Activated CD4-positive, CD25-positive, alpha-beta regulatory T cell treated with anti-CD3 and anti-CD28 coated beads, Interleukin-2, amount 50 U/mL, for 72 hours (primary cell): ENCODE results near the gene CCDC107.
A peak's percentile ranks its signal among the peaks of the same experiment; 100 is the strongest.
"Not testable (repeated sequence)": the region's sequence is repeated elsewhere in the genome, so short reads cannot be mapped to it uniquely, and the experiment has no call there.

ENCODE experiments used
- DNase-seq: peaks from one replicate; pipeline ENCODE4 v3.0.0; 2021

The CCDC107 gene

DNA sequence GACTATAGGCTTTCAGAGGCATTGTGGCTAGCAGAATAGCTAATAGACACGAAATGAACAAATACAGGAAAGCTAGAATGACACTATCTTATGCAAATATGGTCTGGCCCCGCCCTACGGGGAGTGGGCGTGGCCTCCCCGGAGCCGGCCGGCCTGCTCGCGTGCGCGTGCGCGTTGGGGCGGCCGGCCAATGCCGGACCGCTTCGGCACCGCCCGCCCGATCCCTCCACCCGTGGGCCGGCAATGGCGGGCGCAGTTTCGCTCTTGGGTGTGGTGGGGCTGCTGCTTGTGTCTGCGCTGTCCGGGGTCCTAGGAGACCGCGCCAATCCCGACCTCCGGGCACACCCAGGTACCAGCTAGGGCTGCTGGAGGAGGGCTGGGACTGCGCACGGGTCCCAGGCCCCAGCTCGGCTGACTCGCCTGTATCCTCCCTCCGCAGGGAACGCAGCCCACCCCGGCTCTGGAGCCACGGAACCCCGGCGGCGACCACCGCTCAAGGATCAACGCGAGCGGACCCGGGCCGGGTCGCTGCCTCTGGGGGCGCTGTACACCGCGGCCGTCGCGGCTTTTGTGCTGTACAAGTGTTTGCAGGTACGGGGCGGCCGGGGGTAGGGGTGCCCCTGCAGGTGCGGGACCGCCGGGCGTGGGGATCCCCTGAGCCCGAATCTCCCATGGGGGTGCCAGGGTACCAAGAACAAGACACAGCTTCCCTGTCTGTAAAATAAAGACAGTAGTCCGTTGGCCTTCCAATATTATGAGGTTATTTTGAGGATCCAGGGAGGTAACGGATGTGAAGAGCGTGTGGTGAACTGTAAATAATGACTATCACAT is at the start of gene CCDC107:
TSS of gene CCDC107 (plus strand) at position 156 of the 831 bp plus-strand sequence. CDS start at position 244, 88 bp downstream.
- peak; percentile 90 for DNase-seq

DNA sequence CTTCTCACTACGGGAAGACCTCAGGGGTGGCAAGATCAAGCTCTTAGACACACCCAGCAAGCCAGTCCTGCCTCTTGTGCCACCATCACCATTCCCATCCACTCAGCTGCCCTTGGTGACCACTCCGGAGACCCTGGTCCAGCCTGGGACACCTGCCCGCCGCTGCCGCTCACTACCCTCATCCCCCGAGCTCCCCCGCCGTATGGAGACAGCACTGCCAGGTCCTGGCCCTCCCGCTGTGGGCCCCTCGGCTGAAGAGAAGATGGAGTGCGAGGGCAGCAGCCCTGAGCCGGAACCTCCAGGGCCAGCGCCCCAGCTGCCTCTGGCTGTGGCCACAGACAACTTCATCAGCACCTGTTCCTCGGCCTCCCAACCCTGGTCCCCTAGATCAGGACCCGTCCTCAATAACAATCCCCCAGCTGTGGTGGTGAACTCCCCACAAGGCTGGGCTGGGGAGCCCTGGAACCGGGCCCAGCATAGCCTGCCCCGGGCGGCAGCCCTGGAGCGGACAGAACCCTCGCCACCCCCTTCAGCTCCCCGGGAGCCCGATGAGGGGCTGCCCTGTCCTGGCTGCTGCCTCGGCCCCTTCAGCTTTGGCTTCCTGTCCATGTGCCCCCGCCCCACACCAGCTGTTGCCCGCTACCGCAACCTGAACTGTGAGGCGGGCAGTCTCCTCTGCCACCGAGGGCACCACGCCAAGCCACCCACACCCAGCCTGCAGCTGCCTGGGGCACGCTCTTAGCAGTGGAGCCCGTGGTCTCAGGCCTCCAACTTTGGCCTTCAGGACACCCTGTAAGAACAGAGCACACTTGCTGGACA is 48.9 kb upstream of the CCDC107 start:
- DNase-seq = no peak

GRCh38 chr9:35609820-35610163 is 48.3 kb upstream of the CCDC107 start:
- DNase-seq = no peak

DNA sequence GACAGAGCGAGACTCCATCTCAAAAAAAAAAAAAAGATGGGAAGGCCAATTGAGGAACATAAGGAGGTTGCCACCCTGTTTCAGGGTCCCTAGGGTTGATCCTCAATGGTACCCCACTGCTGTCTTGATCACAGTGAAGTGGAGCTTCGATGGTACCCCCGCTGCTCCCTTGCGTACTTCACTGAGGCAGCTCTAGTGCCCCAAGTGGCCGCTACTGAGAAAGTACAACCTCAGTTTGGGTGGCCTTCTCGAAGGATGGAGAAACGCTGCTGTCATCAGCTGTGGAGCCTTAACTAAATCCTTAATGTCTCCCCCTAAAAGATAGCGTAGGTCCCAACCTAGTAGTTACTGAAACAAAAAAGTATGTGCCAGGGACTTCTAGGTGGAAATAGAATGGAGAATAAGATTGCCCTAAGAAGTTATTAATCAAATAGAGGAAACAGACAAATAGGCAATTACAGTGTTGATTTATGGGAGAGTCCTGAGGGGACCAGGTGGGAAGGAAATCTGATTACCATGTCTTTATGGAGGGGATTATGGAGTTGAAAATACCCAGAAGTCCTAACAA is 46.8 kb upstream of the CCDC107 start:
- DNase-seq = no peak

DNA sequence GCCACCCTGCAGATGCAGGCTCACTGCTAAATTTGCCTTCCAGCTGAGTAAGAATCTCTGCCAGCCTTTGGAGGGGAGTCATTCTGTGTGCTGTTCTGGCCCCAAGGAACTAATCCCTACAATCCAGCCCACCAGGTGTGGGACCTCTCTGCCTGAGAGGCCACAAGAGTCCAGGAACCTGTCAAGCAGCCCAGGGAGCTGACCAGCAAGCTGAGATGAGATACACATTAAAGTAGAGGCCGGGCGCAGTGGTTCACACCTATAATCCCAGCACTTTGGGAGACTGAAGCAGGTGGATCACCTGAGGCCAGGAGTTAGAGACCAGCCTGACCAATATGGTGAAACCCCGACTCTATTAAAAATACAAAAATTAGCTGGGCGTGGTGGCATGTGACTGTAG is 46.0 kb upstream of the CCDC107 start:
- not testable (repeated sequence) for DNase-seq

DNA sequence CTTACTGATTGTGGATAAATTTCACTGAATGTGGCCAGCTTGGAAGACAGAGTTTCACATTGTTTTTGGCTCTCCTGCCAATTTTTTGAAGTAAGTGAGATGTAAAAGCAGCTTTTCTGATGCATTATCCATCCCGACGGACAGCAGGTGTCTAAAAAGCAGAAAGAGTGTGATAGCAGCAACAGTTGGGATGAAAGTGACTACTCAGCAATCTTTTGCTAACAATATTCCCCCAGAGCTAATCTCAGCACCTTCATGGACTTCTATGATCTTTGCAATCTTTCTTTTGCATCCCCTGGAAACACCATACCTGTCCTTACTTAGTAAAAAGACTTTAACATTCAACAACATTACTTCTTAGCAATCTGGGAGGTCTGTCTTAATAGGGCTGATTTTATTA is 45.2 kb upstream of the CCDC107 start:
- DNase-seq = no peak

GRCh38 chr9:35615981-35616680 is 42.0 kb upstream of the CCDC107 start:
- DNase-seq = no peak

GRCh38 chr9:35616681-35617459 is 41.2 kb upstream of the CCDC107 start:
- DNase-seq = peak; percentile 72

DNA sequence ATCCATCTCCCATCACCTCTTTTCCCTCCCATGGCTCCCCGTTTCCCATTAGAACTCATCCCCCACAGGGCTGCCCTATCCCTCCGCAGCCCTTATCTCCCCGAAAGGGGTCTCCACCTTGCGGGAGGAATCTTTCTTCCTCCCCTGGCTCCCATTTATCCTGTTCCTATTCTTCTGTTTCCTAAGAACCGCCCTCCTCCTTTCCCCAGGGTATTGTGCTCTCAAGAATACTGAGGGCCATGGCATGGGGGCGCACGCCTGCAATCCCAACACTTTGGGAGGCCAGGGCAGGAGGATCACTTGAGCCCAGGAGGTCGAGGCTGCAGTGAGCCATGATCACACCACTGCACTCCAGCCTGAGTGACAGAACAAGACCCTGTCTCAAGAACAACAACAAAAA is 40.5 kb upstream of the CCDC107 start:
- no peak for DNase-seq

- no peak for DNase-seq
Measured at GRCh38 chr9:35618325-35618727, 39.8 kb upstream of the CCDC107 start, which contains the start of gene CD72. TSS of gene CD72 (minus strand) at chr9:35618413. CDS start at chr9:35618303, 110 bp downstream.

DNA sequence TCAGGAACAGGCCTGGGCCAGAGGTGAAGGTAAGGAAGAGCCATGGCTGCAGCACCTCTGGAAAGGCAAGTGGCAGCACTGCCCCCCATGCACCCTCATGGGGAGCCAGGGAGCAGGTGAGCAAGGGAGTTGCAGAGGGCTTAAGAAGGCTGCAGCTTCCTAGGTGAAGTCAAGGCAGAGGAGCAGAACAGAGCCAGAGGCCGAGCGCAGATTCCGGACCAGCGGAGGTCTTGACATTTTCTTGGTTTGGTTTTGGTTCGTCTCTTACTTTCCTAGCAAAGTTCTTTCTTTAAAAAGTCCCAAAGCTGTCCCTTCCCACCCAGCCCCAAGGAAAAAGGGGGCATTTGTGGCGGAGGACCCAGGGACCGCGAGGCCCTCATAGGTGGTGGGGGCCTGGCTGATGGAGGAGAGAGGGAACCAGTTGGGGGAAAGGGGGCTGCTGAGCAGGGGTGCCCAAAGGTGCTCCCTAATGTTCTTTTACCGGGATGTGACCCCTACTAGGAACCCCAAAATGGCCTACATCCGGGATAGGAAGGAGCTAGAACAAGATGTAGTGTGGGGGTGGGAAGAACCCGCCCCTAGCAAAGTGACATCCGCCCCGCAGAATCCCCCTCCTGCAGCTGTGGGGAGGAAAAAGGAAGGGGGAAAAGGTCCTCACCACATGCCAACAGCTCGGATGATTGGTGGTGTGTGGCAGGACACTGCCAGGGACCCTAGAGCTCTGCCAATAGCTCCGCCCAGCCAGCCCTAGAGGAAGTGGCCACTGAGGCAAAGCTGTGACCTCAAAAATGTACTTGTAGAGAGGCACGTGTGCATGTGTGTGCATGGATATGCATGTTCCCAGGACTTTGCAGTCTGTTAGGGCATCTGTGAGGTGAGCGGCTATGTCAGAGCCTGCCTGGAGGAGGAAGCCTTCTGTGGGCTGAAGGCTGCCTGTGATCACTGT is 39.0 kb upstream of the CCDC107 start:
- DNase-seq = peak; percentile 46

- no peak for DNase-seq
Measured at GRCh38 chr9:35619800-35620158, 38.3 kb upstream of the CCDC107 start.

GRCh38 chr9:35627575-35627974 is 30.5 kb upstream of the CCDC107 start:
- DNase-seq = no peak

GRCh38 chr9:35628389-35628991 is 29.6 kb upstream of the CCDC107 start:
- DNase-seq = no peak

DNA sequence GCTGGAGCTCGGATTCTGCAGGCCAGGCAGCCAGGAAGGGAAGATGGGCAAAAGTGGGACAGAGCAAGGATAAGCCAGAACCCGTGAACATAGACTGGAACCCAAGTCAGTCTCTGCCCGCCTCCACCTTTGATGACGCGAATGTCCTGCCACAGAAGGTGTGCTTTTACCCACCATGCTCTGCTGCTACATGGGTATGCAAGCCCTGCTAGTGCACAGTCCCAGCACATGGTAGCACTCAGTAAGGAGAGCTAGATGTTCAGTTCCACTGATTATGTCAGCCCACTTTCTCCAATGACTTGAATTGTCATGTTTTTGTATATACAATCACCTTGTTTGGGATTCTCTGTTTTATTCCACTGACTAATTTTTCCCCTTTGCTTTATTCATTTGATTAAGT is 28.5 kb upstream of the CCDC107 start:
- no peak for DNase-seq

DNA sequence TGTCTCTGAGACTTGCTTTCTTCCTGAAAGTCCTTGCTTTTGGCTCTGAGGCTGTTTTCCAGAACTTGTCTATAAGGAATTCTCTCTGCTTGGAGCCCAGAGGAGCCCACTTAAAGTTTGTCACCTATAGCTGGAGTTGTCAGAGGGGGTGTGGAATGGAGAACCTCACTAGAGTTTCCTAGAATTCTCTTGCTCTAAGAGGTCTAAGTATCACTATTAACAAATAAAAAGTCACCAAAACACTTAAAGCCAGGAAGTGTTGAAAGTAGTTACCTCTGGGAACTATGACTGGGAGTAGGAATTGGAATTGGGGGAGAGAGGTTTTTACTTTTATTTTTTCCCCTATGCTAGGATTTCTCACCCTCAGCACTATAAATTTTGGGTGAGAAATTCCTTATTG is 22.4 kb upstream of the CCDC107 start:
- no peak for DNase-seq

DNA sequence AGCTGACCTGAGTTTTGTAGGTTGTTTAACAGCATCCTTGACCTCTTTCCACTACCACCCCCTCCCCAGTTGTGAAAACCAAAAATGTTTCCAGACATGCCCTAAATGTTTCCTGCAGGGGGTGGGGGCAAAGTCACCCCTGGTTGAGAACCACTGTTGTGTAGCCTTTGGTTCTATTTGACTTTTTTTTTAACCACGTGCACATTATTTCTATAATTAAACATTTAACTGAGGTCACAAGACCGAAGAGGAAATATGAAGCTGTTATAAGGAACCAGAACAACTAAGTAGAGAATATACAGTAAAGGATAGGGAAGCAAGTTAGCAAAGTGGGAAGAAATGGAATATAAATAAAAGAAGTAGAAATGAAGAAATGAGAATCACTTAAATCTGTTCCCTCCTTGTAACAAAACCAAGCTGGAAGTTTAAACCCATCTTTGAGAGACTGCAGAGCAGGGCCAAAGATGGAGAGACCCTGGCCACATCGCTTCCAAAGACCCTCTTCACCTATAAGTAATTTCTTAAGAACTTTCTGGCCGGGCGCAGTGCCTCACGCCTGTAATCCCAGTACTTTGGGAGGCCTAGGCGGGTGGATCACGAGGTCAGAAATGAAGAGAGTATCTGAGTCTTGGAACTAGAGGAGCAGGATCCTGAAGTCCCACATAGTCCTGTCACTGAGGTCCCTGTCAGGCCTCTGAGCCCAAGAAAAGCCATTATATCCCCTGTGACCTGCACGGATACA is 21.8 kb upstream of the CCDC107 start:
- no peak for DNase-seq

- DNase-seq = not testable (repeated sequence)
Measured at GRCh38 chr9:35636877-35637246, 21.2 kb upstream of the CCDC107 start.

DNA sequence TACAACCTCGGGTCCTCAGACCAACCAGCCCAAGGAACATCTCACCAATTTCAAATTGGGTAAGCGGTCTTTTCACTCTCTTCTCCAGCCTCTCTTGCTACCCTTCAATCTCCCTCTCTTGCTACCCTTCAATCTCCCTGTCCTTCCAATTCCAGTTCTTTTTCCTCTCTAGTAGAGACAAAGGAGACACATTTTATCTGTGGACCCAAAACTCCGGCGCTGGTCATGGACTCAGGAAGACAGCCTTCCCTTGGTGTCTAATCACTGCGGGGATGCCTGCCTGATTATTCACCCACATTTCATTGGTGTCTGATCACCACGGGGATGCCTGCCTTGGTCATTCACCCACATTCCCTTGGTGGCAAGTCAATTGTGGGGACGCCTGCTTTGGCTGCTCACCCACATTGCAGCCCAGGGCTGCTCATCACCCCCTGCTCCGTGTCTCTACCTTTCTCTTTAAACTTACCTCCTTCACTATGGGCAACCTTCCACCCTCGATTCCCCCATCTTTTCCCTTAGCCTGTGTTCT is 20.6 kb upstream of the CCDC107 start:
- not testable (repeated sequence) for DNase-seq

GRCh38 chr9:35638751-35639150 is 19.3 kb upstream of the CCDC107 start:
- not testable (repeated sequence) for DNase-seq
